ENCODE results near the gene SLC44A2.

GRCh38 chr19:10618846-10619245, 6.5 kb upstream of the SLC44A2 start:
- TF ChIP-seq POLR2A (IDR thresholded peaks at IDR 0.05) = no peak
- no peak for TF ChIP-seq CTCF (IDR thresholded peaks at IDR 0.05)
- TF ChIP-seq POLR2AphosphoS5 (IDR thresholded peaks at IDR 0.05; ENCODE audit: insufficient read depth in 1 of 2, low read depth in 1 of 2) = no peak
